ENCODE results near the gene TLR6. TPM values are rescaled to one million over a fixed set of nuclear protein-coding genes. Genes with fewer than 3 reads are reported as not detected.

Gene TLR6
- total and polyA plus RNA-seq, 2 donors (not counting 1 experiment from before 2014, with no cell fraction given): 10.0 to 60.6 TPM

- no peaks in the 10 kb centered on the region for H3K27me3 Mint-ChIP-seq
- no peak overlapping the region for H3K4me3 Mint-ChIP-seq
- H3K27ac ChIP-seq (ENCODE audit: low read length in 2 of 2): no peak overlapping the region
- H3K9me3 ChIP-seq (ENCODE audit: control extremely low read depth in 1 of 3, control insufficient read depth in 2 of 3, insufficient read depth in 1 of 3, low read length in 2 of 3): peaks cover 0 to 9% (median 2%) of the 10 kb centered on the region in 3 donors
- intact Hi-C loops (cut with micrococcal nuclease): loop anchor here (5.0 to 10.0 kb wide), 2 partner anchors 33 to 119 kb away; partner anchors contain the start of gene KLF3
- peaks cover 25 to 43% of the 10 kb centered on the region in 2 donors for H3K4me1 ChIP-seq (ENCODE audit: control insufficient read depth in 2 of 2, insufficient read depth in 2 of 2, low read length in 2 of 2)
- no peak for DNase-seq
- peaks cover 51% of the 10 kb centered on the region for H3K79me2 ChIP-seq (ENCODE audit: control insufficient read depth, insufficient read depth, low read length)
- peaks cover 3 to 5% of the 10 kb centered on the region in 2 experiments for H3K36me3 ChIP-seq (replicated peaks in 1 of 2; ENCODE audit: control extremely low read depth in 1 of 2, control insufficient read depth in 1 of 2, extremely low read depth in 1 of 2, insufficient read depth in 2 of 2, low read length in 1 of 2)
- H3K9me3 Mint-ChIP-seq (ENCODE audit: insufficient read depth): no peaks in the 10 kb centered on the region
- no peaks in the 10 kb centered on the region for H3K27me3 ChIP-seq (replicated peaks in 1 of 4; ENCODE audit: control extremely low read depth in 1 of 4, control insufficient read depth in 3 of 4, insufficient read depth in 4 of 4, low read length in 3 of 4)
- H2AFZ ChIP-seq (ENCODE audit: insufficient read depth, low read depth, low read length, poor library complexity, severe bottlenecking): no peak overlapping the region
- no peak overlapping the region for H3K9ac ChIP-seq (ENCODE audit: low read length)
- peak overlapping the region; percentile 23 for H3K27ac Mint-ChIP-seq
- H3K4me3 ChIP-seq (ENCODE audit: control extremely low read depth in 1 of 5, extremely low read depth in 1 of 5, insufficient read depth in 1 of 5, low read depth in 2 of 5, low read length in 4 of 5): no peak overlapping the region
- WGBS (ENCODE audit: insufficient coverage): no CpG with 5 or more reads among the region's 4 CpGs
- no peaks in the 10 kb centered on the region for H4K20me1 ChIP-seq (ENCODE audit: control insufficient read depth, insufficient read depth, low read length, poor library complexity, severe bottlenecking)
- ChIA-PET POLR2A (interaction anchor here (7.2 kb wide), 1 partner anchor 22 kb away, joined by 110 read pairs; no protein-coding TSS in a partner anchor), CTCF (interaction anchor here (0.9 to 8.5 kb wide), 7 partner anchors 11 to 605 kb away, joined by 3 to 620 read pairs (median 58); partner anchors contain the start of genes TLR1 and TLR6)
- H3K4me2 ChIP-seq (replicated peaks; ENCODE audit: low read depth, low read length, poor library complexity, severe bottlenecking): no peak overlapping the region
- no peak for ATAC-seq (ENCODE audit: low read depth)
- peaks cover 44% of the 10 kb centered on the region for H3K4me1 Mint-ChIP-seq
- TF ChIP-seq CTCF (IDR thresholded peaks at IDR 0.05) (no peak), EZH2 (IDR thresholded peaks at IDR 0.05; ENCODE audit: borderline replicate concordance, insufficient read depth, low read depth, low read length, poor library complexity, severe bottlenecking) (no peak)
These were observed 72.5 kb downstream of the TLR6 start for GRCh38 chr4:38784141-38784540.

- Mint-ChIP-seq H3K4me1 (peaks cover 52% of the 10 kb centered on the region), H3K9me3 (ENCODE audit: insufficient read depth) (no peaks in the 10 kb centered on the region), H3K27me3 (no peaks in the 10 kb centered on the region), H3K4me3 (no peak overlapping the region), H3K27ac (no peak overlapping the region)
- 87% methylated on average over 6 of the region's 8 CpGs for WGBS (ENCODE audit: insufficient coverage)
- DNase-seq: peak; percentile 23
- Histone ChIP-seq H3K4me2 (replicated peaks; ENCODE audit: low read depth, low read length, poor library complexity, severe bottlenecking) (peak overlapping the region; percentile 84), H3K4me1 (ENCODE audit: control insufficient read depth in 2 of 2, insufficient read depth in 2 of 2, low read length in 2 of 2) (peaks cover 34 to 51% of the 10 kb centered on the region in 2 donors), H3K9ac (ENCODE audit: low read length) (no peak overlapping the region), H3K36me3 (replicated peaks in 1 of 2; ENCODE audit: control extremely low read depth in 1 of 2, control insufficient read depth in 1 of 2, extremely low read depth in 1 of 2, insufficient read depth in 2 of 2, low read length in 1 of 2) (peaks cover 8 to 14% of the 10 kb centered on the region in 2 experiments), H3K27ac (ENCODE audit: low read length in 2 of 2) (no peak overlapping the region), H3K4me3 (ENCODE audit: control extremely low read depth in 1 of 5, extremely low read depth in 1 of 5, insufficient read depth in 1 of 5, low read depth in 2 of 5, low read length in 4 of 5) (peak overlapping the region in 1 of 5 experiments; percentile 70), H3K27me3 (replicated peaks in 1 of 4; ENCODE audit: control extremely low read depth in 1 of 4, control insufficient read depth in 3 of 4, insufficient read depth in 4 of 4, low read length in 3 of 4) (no peaks in the 10 kb centered on the region), H2AFZ (ENCODE audit: insufficient read depth, low read depth, low read length, poor library complexity, severe bottlenecking) (no peak overlapping the region), H3K9me3 (ENCODE audit: control extremely low read depth in 1 of 3, control insufficient read depth in 2 of 3, insufficient read depth in 1 of 3, low read length in 2 of 3) (peaks cover 0 to 6% (median 2%) of the 10 kb centered on the region in 3 donors), H4K20me1 (ENCODE audit: control insufficient read depth, insufficient read depth, low read length, poor library complexity, severe bottlenecking) (no peaks in the 10 kb centered on the region), H3K79me2 (ENCODE audit: control insufficient read depth, insufficient read depth, low read length) (peaks cover 61% of the 10 kb centered on the region)
- ATAC-seq (ENCODE audit: low read depth): no peak
- CTCF ChIA-PET: interaction anchor here (0.7 to 8.5 kb wide), 36 partner anchors 8 to 664 kb away, joined by 3 to 620 read pairs (median 5); partner anchors contain the start of genes FAM114A1, TLR1 and TLR6
- intact Hi-C loops (cut with micrococcal nuclease): loop anchor here (1.0 to 10.0 kb wide), 4 partner anchors 34 to 604 kb away; partner anchors contain the start of gene KLF3
- TF ChIP-seq EZH2 (IDR thresholded peaks at IDR 0.05; ENCODE audit: borderline replicate concordance, insufficient read depth, low read depth, low read length, poor library complexity, severe bottlenecking) (no peak), CTCF (IDR thresholded peaks at IDR 0.05) (peak; percentile 49)
- POLR2A ChIA-PET: interaction anchor here (0.6 to 7.2 kb wide), 9 partner anchors 8 to 721 kb away, joined by 3 to 110 read pairs (median 6); partner anchors contain the start of gene TLR1
These were observed 73.5 kb downstream of the TLR6 start for GRCh38 chr4:38783109-38783460.
